RWPE1 (cell line): ENCODE data around the gene TRAPPC12.
"Not testable (repeated sequence)": the region's sequence is repeated elsewhere in the genome, so short reads cannot be mapped to it uniquely, and the experiment has no call there.

Source experiments
- CTCF ChIA-PET: fragments of 350-600 bp; sonication (Branson Sonifier 250); formaldehyde crosslinking; extraction: SDS; loops from one replicate; lab custom pipeline; 2021; lab: Yijun Ruan, JAX
- POLR2A ChIA-PET: fragments of 400-600 bp; formaldehyde crosslinking; extraction: SDS; loops from one replicate; lab custom pipeline; 2020; ENCODE audit warnings: antibody characterized with exemption; ENCODE audit not compliant: low non-redundant PET; lab: Yijun Ruan, JAX
- DNase-seq: peaks from one replicate; pipeline ENCODE4 v3.0.0; 2012; ENCODE audit warnings: low spot score
- H3K27ac ChIP-seq: fragments of 450-650 bp; 2 replicates; pipeline ENCODE4 v1.5.1; 2017
- TF ChIP-seq, protein P1 (sequence below): fragments of 450-650 bp; conservative IDR thresholded peaks from 2 replicates; pipeline ENCODE4 v1.5.1; 2017; ENCODE audit warnings: low read depth, mild to moderate bottlenecking

Gene TRAPPC12

DNA sequence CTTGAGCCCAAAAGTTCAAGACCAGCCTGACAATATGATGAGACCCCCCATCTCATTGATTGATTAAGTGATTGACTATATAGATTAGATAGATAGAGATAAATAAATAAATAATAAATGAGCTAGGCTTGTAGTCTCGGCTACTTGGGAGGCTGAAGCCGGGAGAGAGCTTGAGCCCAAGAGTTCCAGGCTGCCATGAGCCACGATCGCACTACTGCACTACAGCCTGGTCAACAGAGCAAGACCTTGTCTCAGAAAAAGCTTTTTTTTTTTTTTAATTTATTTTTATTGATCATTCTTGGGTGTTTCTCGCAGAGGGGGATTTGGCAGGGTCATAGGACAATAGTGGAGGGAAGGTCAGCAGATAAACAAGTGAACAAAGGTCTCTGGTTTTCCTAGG, 14.3 kb upstream of the TRAPPC12 start:
- ChIA-PET POLR2A (no interaction called here), CTCF (interaction anchor here (0.6 kb wide), 1 partner anchor 484 kb away, joined by 3 read pairs; no protein-coding TSS in a partner anchor)
- TF ChIP-seq, protein P1, sequence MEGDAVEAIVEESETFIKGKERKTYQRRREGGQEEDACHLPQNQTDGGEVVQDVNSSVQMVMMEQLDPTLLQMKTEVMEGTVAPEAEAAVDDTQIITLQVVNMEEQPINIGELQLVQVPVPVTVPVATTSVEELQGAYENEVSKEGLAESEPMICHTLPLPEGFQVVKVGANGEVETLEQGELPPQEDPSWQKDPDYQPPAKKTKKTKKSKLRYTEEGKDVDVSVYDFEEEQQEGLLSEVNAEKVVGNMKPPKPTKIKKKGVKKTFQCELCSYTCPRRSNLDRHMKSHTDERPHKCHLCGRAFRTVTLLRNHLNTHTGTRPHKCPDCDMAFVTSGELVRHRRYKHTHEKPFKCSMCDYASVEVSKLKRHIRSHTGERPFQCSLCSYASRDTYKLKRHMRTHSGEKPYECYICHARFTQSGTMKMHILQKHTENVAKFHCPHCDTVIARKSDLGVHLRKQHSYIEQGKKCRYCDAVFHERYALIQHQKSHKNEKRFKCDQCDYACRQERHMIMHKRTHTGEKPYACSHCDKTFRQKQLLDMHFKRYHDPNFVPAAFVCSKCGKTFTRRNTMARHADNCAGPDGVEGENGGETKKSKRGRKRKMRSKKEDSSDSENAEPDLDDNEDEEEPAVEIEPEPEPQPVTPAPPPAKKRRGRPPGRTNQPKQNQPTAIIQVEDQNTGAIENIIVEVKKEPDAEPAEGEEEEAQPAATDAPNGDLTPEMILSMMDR = no peak
- no peak for DNase-seq
- no peak overlapping the region for H3K27ac ChIP-seq

DNA sequence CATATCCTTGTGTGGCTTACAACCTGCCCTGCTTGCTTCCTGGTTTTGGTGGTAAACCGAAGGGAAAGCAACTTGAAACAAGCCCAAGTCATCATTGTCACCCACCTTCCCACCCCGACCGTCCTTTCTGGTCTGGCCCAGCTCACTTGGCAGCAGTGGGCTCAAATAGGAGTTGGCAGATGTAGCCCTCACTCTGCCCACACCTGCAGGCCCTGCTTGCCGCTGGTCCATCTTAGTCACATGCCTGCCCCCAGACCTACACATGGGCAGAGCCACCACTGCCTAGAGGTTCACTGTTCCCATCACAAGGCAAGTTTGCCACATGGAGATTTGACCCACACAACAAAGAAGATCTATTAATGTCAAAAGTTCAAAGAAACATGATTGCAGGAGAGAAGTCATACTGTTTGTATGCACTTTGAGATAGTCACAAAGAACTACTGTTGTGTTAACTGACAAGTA, 11.2 kb upstream of the TRAPPC12 start:
- DNase-seq = no peak
- TF ChIP-seq, protein P1 = no peak
- CTCF ChIA-PET = no interaction called here
- POLR2A ChIA-PET = no interaction called here
- H3K27ac ChIP-seq = no peak overlapping the region

DNA sequence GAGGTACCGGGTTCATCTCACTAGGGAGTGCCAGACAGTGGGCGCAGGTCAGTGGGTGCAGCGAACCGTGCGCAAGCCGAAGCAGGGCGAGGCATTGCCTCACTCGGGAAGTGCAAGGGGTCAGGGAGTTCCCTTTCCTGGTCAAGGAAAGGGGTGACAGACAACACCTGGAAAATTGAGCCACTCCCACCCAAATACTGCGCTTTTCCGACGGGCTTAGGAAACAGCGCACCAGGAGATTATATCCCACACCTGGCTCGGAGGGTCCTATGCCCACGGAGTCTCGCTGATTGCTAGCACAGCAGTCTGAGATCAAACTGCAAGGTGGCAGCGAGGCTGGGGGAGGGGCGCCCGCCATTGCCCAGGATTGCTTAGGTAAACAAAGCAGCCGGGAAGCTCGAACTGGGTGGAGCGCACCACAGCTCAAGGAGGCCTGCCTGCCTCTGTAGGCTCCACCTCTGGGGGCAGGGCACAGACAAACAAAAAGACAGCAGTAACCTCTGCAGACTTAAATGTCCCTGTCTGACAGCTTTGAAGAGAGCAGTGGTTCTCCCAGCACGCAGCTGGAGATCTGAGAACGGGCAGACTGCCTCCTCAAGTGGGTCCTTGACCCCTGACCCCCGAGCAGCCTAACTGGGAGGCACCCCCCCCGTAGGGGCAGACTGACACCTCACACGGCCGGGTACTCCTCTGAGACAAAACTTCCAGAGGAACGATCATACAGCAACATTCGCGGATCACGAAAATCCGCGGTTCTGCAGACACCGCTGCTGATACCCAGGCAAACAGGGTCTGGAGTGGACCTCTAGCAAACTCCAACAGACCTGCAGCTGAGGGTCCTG, 9.9 kb upstream of the TRAPPC12 start:
- H3K27ac ChIP-seq, POLR2A ChIA-PET, CTCF ChIA-PET, DNase-seq: not testable (repeated sequence)

DNA sequence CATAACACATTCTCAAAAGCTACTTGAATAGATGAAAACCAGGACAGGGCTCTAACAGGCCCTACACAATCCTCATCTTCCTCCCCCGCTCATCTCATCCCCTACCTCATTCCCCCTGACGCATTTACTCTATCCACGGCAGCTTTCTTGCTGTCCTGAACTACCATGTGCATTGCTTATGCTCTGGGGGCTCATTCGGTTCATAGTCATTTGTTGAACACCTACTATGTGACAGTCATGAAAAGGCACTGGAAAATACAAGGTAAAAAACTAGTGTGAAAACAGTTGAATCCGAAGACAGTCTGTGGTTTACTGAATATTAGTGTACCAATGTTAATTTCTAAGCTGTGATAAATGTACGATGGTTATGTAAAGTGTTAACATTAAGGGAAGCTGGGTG, 2.7 kb upstream of the TRAPPC12 start:
- no peak overlapping the region for H3K27ac ChIP-seq
- DNase-seq = no peak
- CTCF ChIA-PET = no interaction called here
- POLR2A ChIA-PET = no interaction called here
- TF ChIP-seq, protein P1 = no peak

- ChIA-PET CTCF (no interaction called here), POLR2A (interaction anchor here (0.6 kb wide), 1 partner anchor 45 kb away, joined by 3 read pairs; no protein-coding TSS in a partner anchor)
- TF ChIP-seq, protein P1 = no peak
- peak overlapping the region; percentile 85 for H3K27ac ChIP-seq
- peak; percentile 42 for DNase-seq
These were observed 2.2 kb upstream of the TRAPPC12 start for GRCh38 chr2:3377279-3377611.

- POLR2A ChIA-PET = interaction anchor here (0.6 kb wide), 1 partner anchor 44 kb away, joined by 3 read pairs; no protein-coding TSS in a partner anchor
- TF ChIP-seq, protein P1 = no peak
- CTCF ChIA-PET = interaction anchor here (0.6 kb wide), 1 partner anchor 17 kb away, joined by 3 read pairs; no protein-coding TSS in a partner anchor
- peak; percentile 97 for DNase-seq
- peak within 1 kb of the TSS; percentile 85 for H3K27ac ChIP-seq
These were observed 1.7 kb upstream of the TRAPPC12 start, which contains the start of gene EIPR1 for GRCh38 chr2:3377612-3378432. Gene EIPR1, minus strand, starts transcription at chr2:3377818. Its CDS starts 129 bp downstream, at chr2:3377689.
